Spleen (tissue), 11 donors: ENCODE results near the gene VSIG8. TPM values are rescaled to one million over a fixed set of nuclear protein-coding genes. Genes with fewer than 3 reads are reported as not detected.

Source experiments
- DNase-seq: peaks from one replicate; pipeline ENCODE4 v3.0.0-alpha.2; 2020
- H3K27ac ChIP-seq, 8 donors: fragments of 200-600 bp; sonication (generic) in 7 of 8; 1 replicate in 4 of 8; 2 replicates in 4 of 8; pipeline versions ENCODE4 v1.5.0 to v1.8.0; 2016 to 2021; ENCODE audit warnings: inconsistent platforms in 4 of 8, mild to moderate bottlenecking in 4 of 8, moderate library complexity in 1 of 8
- H3K27me3 ChIP-seq, 7 donors: fragments of 200-600 bp; sonication (generic) in 6 of 7; replicated peaks in 1 of 7; 1 replicate in 4 of 7; 2 replicates in 3 of 7; pipeline versions ENCODE4 v1.5.0 to v1.8.0; 2016 to 2021; ENCODE audit warnings: inconsistent platforms in 3 of 7, mild to moderate bottlenecking in 1 of 7
- H3K36me3 ChIP-seq, 6 donors: fragments of 200-600 bp; sonication (generic) in 5 of 6; 1 replicate in 4 of 6; 2 replicates in 2 of 6; pipeline versions ENCODE4 v1.5.0 to v1.8.0; 2016 to 2021; ENCODE audit warnings: inconsistent platforms in 2 of 6
- H3K4me1 ChIP-seq, 6 donors: fragments of 200-600 bp; sonication (generic) in 5 of 6; 1 replicate in 3 of 6; 2 replicates in 3 of 6; pipeline versions ENCODE4 v1.5.0 to v1.8.0; 2016 to 2021; ENCODE audit warnings: inconsistent platforms in 3 of 6
- H3K4me3 ChIP-seq, 8 donors: fragments of 200-600 bp; sonication (generic) in 7 of 8; 1 replicate in 4 of 8; 2 replicates in 4 of 8; pipeline versions ENCODE4 v1.5.0 to v1.8.0; 2016 to 2021; ENCODE audit warnings: inconsistent platforms in 4 of 8, mild to moderate bottlenecking in 4 of 8, moderate library complexity in 2 of 8
- H3K9me3 ChIP-seq, 8 donors: fragments of 200-600 bp; sonication (generic) in 7 of 8; 1 replicate in 4 of 8; 2 replicates in 4 of 8; pipeline versions ENCODE4 v1.5.0 to v1.8.0; 2016 to 2021; ENCODE audit warnings: inconsistent platforms in 4 of 8
- POLR2A ChIP-seq, 3 donors: fragments of 450-650 bp; IDR thresholded peaks; one replicate each; pipeline ENCODE4 v1.5.1; 2017; ENCODE audit warnings: antibody characterized with exemption in 3 of 3, mild to moderate bottlenecking in 1 of 3
- POLR2AphosphoS5 ChIP-seq, 3 donors: sonication (generic); formaldehyde crosslinking; IDR thresholded peaks; one replicate each; pipeline ENCODE4 v1.5.1; 2017; ENCODE audit warnings: antibody characterized with exemption in 3 of 3
- WGBS, 5 donors: extraction: QIAGEN DNeasy Blood & Tissue Kit in 3 of 5; methylation state at CpG; one replicate each; pipeline versions ENCODE4 v1.1.5 to v1.1.7; 2013 to 2018; 5-methylcytosine and 5-hydroxymethylcytosine counted together
- intact Hi-C: fragments of 100-400 bp; cut with DNase I; formaldehyde crosslinking; loops from one replicate; pipeline ENCODE4 v1.15.0; 2023; ENCODE audit warnings: low total_unique reads
- polyA plus RNA-seq, 3 donors: library from polyadenylated mRNA; stranded (reverse); fragments of 200-250 nt; gene quantifications; one replicate each; pipeline ENCODE4 v1.2.1, GENCODE V29; 2013
- total RNA-seq, 7 donors: library from RNA; depleted of rRNA in 3 of 7; stranded (reverse); fragments of >200 nt in 3 of 7; fragmentation: NEBNext Ultra II Directional in 4 of 7; extraction: Animal tissue kit (Norgen Biotek cat#: 25700) in 4 of 7; gene quantifications; one replicate each; pipeline versions ENCODE4 v1.1.0 to v1.2.1, GENCODE V29; 2016 to 2021
- TF ChIP-seq, protein P1 (sequence below), 11 experiments: fragments of 200-600 bp in 7 of 11; fragments of 450-650 bp in 4 of 11; sonication (generic) in 4 of 11; IDR thresholded peaks in 8 of 11; conservative IDR thresholded peaks in 3 of 11; 1 replicate in 7 of 11; 2 replicates in 4 of 11; pipeline versions ENCODE4 v1.4.0 to v1.8.0; 2016 to 2021; ENCODE audit warnings: antibody characterized with exemption in 11 of 11, inconsistent platforms in 4 of 11, mild to moderate bottlenecking in 1 of 11
- donor health status: healthy with polysubstance abuse.
- donor health status: DM: no; HTN: no; CAD: no; lungs with moderate emphysema.
- donor health status: DM: no; HTN: no; CAD: no.
- donor health status: Bipolar disorder and iron deficiency.
- donor health status: healthy.
- donor health status: DM: no; HTN: no; CAD: no.
- donor health status: DM: yes; HTN: yes; CAD: no.

VSIG8 gene
- total and polyA plus RNA-seq, 10 donors = 0.03 to 0.43 (median 0.23) TPM; not detected in 6

GRCh38 chr1:159862031-159862430 lies 426 bp downstream of the VSIG8 start:
- intact Hi-C loops = no loop called here
- no peak overlapping the region for H3K4me3 ChIP-seq
- H3K27me3 ChIP-seq = peaks cover 0 to 9% (median 0%) of the 10 kb centered on the region in 7 donors
- no peak overlapping the region for H3K27ac ChIP-seq
- no peaks in the 10 kb centered on the region for H3K9me3 ChIP-seq
- 80 to 91% (median 85%) methylated on average over 5 of the region's 5 CpGs for WGBS, 5 donors
- DNase-seq = no peak
- H3K4me1 ChIP-seq = peaks cover 0 to under 1% (median 0%) of the 10 kb centered on the region in 6 donors
- no peak for TF ChIP-seq POLR2A (IDR thresholded peaks at IDR 0.05)
- no peak for TF ChIP-seq POLR2AphosphoS5 (IDR thresholded peaks at IDR 0.05)
- TF ChIP-seq, protein P1, sequence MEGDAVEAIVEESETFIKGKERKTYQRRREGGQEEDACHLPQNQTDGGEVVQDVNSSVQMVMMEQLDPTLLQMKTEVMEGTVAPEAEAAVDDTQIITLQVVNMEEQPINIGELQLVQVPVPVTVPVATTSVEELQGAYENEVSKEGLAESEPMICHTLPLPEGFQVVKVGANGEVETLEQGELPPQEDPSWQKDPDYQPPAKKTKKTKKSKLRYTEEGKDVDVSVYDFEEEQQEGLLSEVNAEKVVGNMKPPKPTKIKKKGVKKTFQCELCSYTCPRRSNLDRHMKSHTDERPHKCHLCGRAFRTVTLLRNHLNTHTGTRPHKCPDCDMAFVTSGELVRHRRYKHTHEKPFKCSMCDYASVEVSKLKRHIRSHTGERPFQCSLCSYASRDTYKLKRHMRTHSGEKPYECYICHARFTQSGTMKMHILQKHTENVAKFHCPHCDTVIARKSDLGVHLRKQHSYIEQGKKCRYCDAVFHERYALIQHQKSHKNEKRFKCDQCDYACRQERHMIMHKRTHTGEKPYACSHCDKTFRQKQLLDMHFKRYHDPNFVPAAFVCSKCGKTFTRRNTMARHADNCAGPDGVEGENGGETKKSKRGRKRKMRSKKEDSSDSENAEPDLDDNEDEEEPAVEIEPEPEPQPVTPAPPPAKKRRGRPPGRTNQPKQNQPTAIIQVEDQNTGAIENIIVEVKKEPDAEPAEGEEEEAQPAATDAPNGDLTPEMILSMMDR (IDR thresholded peaks at IDR 0.05 in 8 of 11, conservative IDR thresholded peaks at IDR 0.05 in 3 of 11) = no peak
- H3K36me3 ChIP-seq = peaks cover 0 to 4% (median 0%) of the 10 kb centered on the region in 6 donors

- TF ChIP-seq, protein P1 (IDR thresholded peaks at IDR 0.05 in 8 of 11, conservative IDR thresholded peaks at IDR 0.05 in 3 of 11) = no peak
- TF ChIP-seq POLR2A (IDR thresholded peaks at IDR 0.05) = no peak
- Histone ChIP-seq H3K36me3 (peaks cover 0 to 4% (median 0%) of the 10 kb centered on the region in 6 donors), H3K4me1 (no peaks in the 10 kb centered on the region), H3K9me3 (no peaks in the 10 kb centered on the region), H3K4me3 (no peak overlapping the region), H3K27ac (no peak overlapping the region), H3K27me3 (peaks cover 0 to 9% (median 0%) of the 10 kb centered on the region in 7 donors)
- intact Hi-C loops = no loop called here
- no peak for DNase-seq
- 79 to 87% (median 80%) methylated on average over 7 to 8 of the region's 8 CpGs for WGBS, 5 donors
These were observed 1.2 kb downstream of the VSIG8 start for GRCh38 chr1:159861218-159861617.

DNA sequence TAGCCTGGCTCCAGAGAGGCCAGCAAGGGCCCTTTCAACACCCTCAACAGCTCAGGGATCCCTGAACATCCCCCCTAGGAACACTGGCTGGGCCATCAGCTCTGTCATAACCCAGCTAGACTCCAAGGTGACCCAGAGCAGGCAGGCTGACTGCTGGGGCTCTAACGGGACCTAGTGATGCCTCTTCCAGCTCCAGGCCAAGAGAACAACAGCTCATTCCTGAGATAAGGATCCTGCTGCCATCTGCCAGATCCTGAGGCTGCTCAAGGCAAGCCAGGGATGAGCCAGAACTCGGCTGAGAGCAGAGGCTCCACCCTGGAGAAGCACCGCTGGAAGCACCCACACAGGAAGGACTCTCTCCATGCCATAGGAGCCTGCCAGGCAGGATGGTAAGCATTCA lies 2.0 kb downstream of the VSIG8 start:
- H3K36me3 ChIP-seq = peaks cover 0 to 4% (median 0%) of the 10 kb centered on the region in 6 donors
- intact Hi-C loops = no loop called here
- H3K27me3 ChIP-seq = peaks cover 0 to 9% (median 0%) of the 10 kb centered on the region in 7 donors
- H3K9me3 ChIP-seq = no peaks in the 10 kb centered on the region
- DNase-seq = no peak
- no peak overlapping the region for H3K27ac ChIP-seq
- peaks cover 0 to 6% (median 1%) of the 10 kb centered on the region in 6 donors for H3K4me1 ChIP-seq
- 56 to 79% (median 68%) methylated on average over 3 of the region's 3 CpGs for WGBS, 5 donors
- TF ChIP-seq POLR2A (IDR thresholded peaks at IDR 0.05) (no peak), POLR2AphosphoS5 (IDR thresholded peaks at IDR 0.05) (no peak)
- TF ChIP-seq, protein P1 (IDR thresholded peaks at IDR 0.05 in 8 of 11, conservative IDR thresholded peaks at IDR 0.05 in 3 of 11) = no peak
- no peak overlapping the region for H3K4me3 ChIP-seq

DNA sequence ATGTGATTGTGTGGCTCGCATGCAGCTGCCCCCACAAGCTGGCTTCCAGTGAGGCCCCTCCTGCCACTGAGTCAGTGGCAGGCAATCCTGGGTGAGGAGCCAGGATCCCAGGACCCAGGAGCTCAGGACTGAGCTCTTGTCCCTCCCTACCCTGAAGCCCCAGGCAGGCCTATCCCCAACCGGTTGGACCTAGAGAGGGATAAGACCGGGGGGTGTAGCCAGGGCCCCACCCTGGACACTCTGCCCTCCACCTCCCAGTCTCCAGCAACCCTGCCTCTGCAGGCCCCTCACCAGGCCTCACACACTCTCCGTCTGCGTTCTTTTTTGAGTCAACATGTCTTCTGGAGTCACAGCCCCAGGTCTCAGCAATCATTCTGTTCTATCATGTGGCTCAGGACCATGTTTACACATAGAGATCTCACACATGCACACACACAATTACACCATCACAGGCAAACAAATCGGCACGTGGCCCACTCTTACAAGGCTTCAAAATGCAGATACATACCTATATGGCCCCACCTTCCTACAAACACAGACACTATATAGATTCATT lies 2.6 kb downstream of the VSIG8 start:
- 84 to 91% (median 87%) methylated on average over 7 of the region's 7 CpGs for WGBS, 5 donors
- Histone ChIP-seq H3K4me3 (no peak overlapping the region), H3K27ac (no peak overlapping the region), H3K9me3 (no peaks in the 10 kb centered on the region), H3K36me3 (peaks cover 0 to 4% (median 0%) of the 10 kb centered on the region in 6 donors), H3K4me1 (peaks cover 0 to 12% (median 7%) of the 10 kb centered on the region in 6 donors), H3K27me3 (peaks cover 0 to 11% (median 0%) of the 10 kb centered on the region in 7 donors)
- intact Hi-C loops = no loop called here
- TF ChIP-seq, protein P1 (IDR thresholded peaks at IDR 0.05 in 8 of 11, conservative IDR thresholded peaks at IDR 0.05 in 3 of 11) = no peak
- TF ChIP-seq POLR2AphosphoS5 (IDR thresholded peaks at IDR 0.05) = no peak
- TF ChIP-seq POLR2A (IDR thresholded peaks at IDR 0.05) = no peak
- DNase-seq = no peak
